ENCODE measurements around the gene ERC1. TPM values are rescaled to one million over a fixed set of nuclear protein-coding genes. Genes with fewer than 3 reads are reported as not detected.

Gene ERC1
- total and polyA plus RNA-seq, 2 experiments from 2014 or later, result 18.4 to 29.7 TPM

- H3K79me2 ChIP-seq, result no peaks in the 10 kb centered on the region
- H3K27ac ChIP-seq, result no peak overlapping the region
- H3K4me3 ChIP-seq, result no peak overlapping the region
- no peaks in the 10 kb centered on the region for H3K4me1 ChIP-seq (ENCODE audit: insufficient read depth)
- no peaks in the 10 kb centered on the region for H3K27me3 ChIP-seq
- H2AFZ ChIP-seq, result no peak overlapping the region
- no peaks in the 10 kb centered on the region for H3K9me2 ChIP-seq (replicated peaks; ENCODE audit: insufficient read depth)
- H3K9me3 ChIP-seq (ENCODE audit: low read depth), result no peaks in the 10 kb centered on the region
- DNase-seq (ENCODE audit: low spot score), result no peak
- WGBS (ENCODE audit: low lambda C conversion rate, missing lambda C conversion rate), result 55% methylated on average over 2 of the region's 2 CpGs
- H3K36me3 ChIP-seq (replicated peaks; ENCODE audit: insufficient read depth, low read depth), result no peaks in the 10 kb centered on the region
- no peak for TF ChIP-seq EZH2phosphoT487 (IDR thresholded peaks at IDR 0.05; ENCODE audit: low read depth, severe bottlenecking, unreplicated experiment)
- no peak for TF ChIP-seq EZH2 (IDR thresholded peaks at IDR 0.05; ENCODE audit: borderline replicate concordance)
- no peak for TF ChIP-seq CTCF (IDR thresholded peaks at IDR 0.05; ENCODE audit: poor library complexity)
- no peaks in the 10 kb centered on the region for H4K20me1 ChIP-seq (ENCODE audit: insufficient read depth, poor library complexity, severe bottlenecking)
- no peak overlapping the region for H3K4me2 ChIP-seq
These were observed 271.0 kb downstream of the ERC1 start for GRCh38 chr12:1262011-1262410.

GRCh38 chr12:1267243-1267642 lies 276.2 kb downstream of the ERC1 start:
- Histone ChIP-seq H3K9me2 (replicated peaks; ENCODE audit: insufficient read depth) (no peaks in the 10 kb centered on the region), H3K27me3 (no peaks in the 10 kb centered on the region)
- 93% methylated on average over 7 of the region's 7 CpGs for WGBS (ENCODE audit: low lambda C conversion rate, missing lambda C conversion rate)

GRCh38 chr12:1272142-1272541 lies 281.1 kb downstream of the ERC1 start:
- Histone ChIP-seq H3K27ac (no peak overlapping the region), H2AFZ (no peak overlapping the region), H3K4me1 (ENCODE audit: insufficient read depth) (no peaks in the 10 kb centered on the region), H3K27me3 (no peaks in the 10 kb centered on the region), H3K36me3 (replicated peaks; ENCODE audit: insufficient read depth, low read depth) (no peaks in the 10 kb centered on the region), H3K9me3 (ENCODE audit: low read depth) (no peaks in the 10 kb centered on the region), H4K20me1 (ENCODE audit: insufficient read depth, poor library complexity, severe bottlenecking) (no peaks in the 10 kb centered on the region), H3K4me3 (no peak overlapping the region), H3K4me2 (no peak overlapping the region), H3K9me2 (replicated peaks; ENCODE audit: insufficient read depth) (no peaks in the 10 kb centered on the region), H3K79me2 (no peaks in the 10 kb centered on the region)
- DNase-seq (ENCODE audit: low spot score), result no peak
- no peak for TF ChIP-seq EZH2phosphoT487 (IDR thresholded peaks at IDR 0.05; ENCODE audit: low read depth, severe bottlenecking, unreplicated experiment)
- no peak for TF ChIP-seq EZH2 (IDR thresholded peaks at IDR 0.05; ENCODE audit: borderline replicate concordance)
- no peak for TF ChIP-seq CTCF (IDR thresholded peaks at IDR 0.05; ENCODE audit: poor library complexity)
- 91% methylated on average over 3 of the region's 3 CpGs for WGBS (ENCODE audit: low lambda C conversion rate, missing lambda C conversion rate)

More at GRCh38 chr12:1267243-1267642, 276.2 kb downstream of the ERC1 start:
- H2AFZ ChIP-seq, result no peak overlapping the region
- H4K20me1 ChIP-seq (ENCODE audit: insufficient read depth, poor library complexity, severe bottlenecking), result no peaks in the 10 kb centered on the region
- no peaks in the 10 kb centered on the region for H3K79me2 ChIP-seq
- H3K36me3 ChIP-seq (replicated peaks; ENCODE audit: insufficient read depth, low read depth), result no peaks in the 10 kb centered on the region
- no peak overlapping the region for H3K4me2 ChIP-seq
- H3K27ac ChIP-seq, result no peak overlapping the region
- no peak for TF ChIP-seq CTCF (IDR thresholded peaks at IDR 0.05; ENCODE audit: poor library complexity)
- no peak for TF ChIP-seq EZH2phosphoT487 (IDR thresholded peaks at IDR 0.05; ENCODE audit: low read depth, severe bottlenecking, unreplicated experiment)
- TF ChIP-seq EZH2 (IDR thresholded peaks at IDR 0.05; ENCODE audit: borderline replicate concordance), result no peak
- no peak overlapping the region for H3K4me3 ChIP-seq
- no peaks in the 10 kb centered on the region for H3K9me3 ChIP-seq (ENCODE audit: low read depth)
- H3K4me1 ChIP-seq (ENCODE audit: insufficient read depth), result no peaks in the 10 kb centered on the region
- no peak for DNase-seq (ENCODE audit: low spot score)

- H3K9me2 ChIP-seq (replicated peaks; ENCODE audit: insufficient read depth), result no peaks in the 10 kb centered on the region
- no peaks in the 10 kb centered on the region for H3K27me3 ChIP-seq
- H3K4me2 ChIP-seq, result no peak overlapping the region
- no peak overlapping the region for H3K27ac ChIP-seq
- H3K4me3 ChIP-seq, result no peak overlapping the region
- H3K9me3 ChIP-seq (ENCODE audit: low read depth), result no peaks in the 10 kb centered on the region
- TF ChIP-seq CTCF (IDR thresholded peaks at IDR 0.05; ENCODE audit: poor library complexity) (no peak), EZH2 (IDR thresholded peaks at IDR 0.05; ENCODE audit: borderline replicate concordance) (no peak), EZH2phosphoT487 (IDR thresholded peaks at IDR 0.05; ENCODE audit: low read depth, severe bottlenecking, unreplicated experiment) (no peak)
- H3K4me1 ChIP-seq (ENCODE audit: insufficient read depth), result no peaks in the 10 kb centered on the region
- 71% methylated on average over 5 of the region's 5 CpGs for whole genome bisulfite sequencing (ENCODE audit: low lambda C conversion rate, missing lambda C conversion rate)
- no peaks in the 10 kb centered on the region for H4K20me1 ChIP-seq (ENCODE audit: insufficient read depth, poor library complexity, severe bottlenecking)
- no peaks in the 10 kb centered on the region for H3K79me2 ChIP-seq
- no peak overlapping the region for H2AFZ ChIP-seq
- DNase-seq (ENCODE audit: low spot score), result no peak
- no peaks in the 10 kb centered on the region for H3K36me3 ChIP-seq (replicated peaks; ENCODE audit: insufficient read depth, low read depth)
These were observed 282.0 kb downstream of the ERC1 start for GRCh38 chr12:1273051-1273450.

Data from hepatocyte (in vitro differentiated cells).